NCI-H2227 (cell line): Measurements from ENCODE around the gene TEX44.
"Not testable (repeated sequence)": the region's sequence is repeated elsewhere in the genome, so short reads cannot be mapped to it uniquely, and the experiment has no call there.

Source experiments
- DNase-seq: peaks from one replicate; lab custom pipeline; 2025; ENCODE audit not compliant: unreplicated experiment; lab: John Stamatoyannopoulos, UW

Gene TEX44

GRCh38 chr2:231592636-231593145, at the start of gene TEX44:
Gene TEX44 (plus strand): TSS chr2:231592864. CDS start chr2:231592952, 88 bp downstream.
- no peak for DNase-seq

GRCh38 chr2:231545105-231545902, 47.4 kb upstream of the TEX44 start:
- no peak for DNase-seq

DNA sequence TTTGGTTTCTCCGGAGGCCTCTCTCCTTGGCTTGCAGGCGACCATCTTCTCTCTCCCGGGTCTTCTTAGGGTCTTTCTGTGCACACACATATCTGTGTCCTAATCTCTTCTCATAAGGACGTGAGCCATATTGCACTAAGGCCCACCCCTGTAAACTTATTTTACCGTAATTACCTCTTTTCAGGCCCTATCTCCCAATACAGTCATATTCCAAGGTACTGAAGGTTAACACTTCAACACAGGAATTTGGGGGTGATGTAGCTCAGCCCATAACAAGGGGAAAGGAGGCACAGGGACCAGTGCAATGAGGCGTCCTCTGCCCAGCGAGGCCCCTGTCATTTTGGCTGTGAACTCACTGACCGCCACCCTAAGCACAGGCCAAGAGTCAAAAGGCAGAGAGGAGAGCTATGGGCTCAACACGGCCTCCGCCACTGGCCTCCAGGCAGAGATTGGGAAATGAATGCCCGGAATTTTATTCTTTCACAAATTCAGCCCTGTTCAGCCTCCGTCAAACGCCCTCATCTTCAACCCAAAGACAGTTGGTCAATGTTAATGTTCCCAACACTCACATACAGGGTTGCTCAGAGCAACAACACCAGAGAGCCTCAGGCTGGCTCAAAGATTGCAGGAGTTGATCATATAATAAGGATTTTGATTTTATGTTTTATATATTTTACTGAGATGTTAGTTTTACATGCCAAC, 46.5 kb upstream of the TEX44 start:
- no peak for DNase-seq

DNA sequence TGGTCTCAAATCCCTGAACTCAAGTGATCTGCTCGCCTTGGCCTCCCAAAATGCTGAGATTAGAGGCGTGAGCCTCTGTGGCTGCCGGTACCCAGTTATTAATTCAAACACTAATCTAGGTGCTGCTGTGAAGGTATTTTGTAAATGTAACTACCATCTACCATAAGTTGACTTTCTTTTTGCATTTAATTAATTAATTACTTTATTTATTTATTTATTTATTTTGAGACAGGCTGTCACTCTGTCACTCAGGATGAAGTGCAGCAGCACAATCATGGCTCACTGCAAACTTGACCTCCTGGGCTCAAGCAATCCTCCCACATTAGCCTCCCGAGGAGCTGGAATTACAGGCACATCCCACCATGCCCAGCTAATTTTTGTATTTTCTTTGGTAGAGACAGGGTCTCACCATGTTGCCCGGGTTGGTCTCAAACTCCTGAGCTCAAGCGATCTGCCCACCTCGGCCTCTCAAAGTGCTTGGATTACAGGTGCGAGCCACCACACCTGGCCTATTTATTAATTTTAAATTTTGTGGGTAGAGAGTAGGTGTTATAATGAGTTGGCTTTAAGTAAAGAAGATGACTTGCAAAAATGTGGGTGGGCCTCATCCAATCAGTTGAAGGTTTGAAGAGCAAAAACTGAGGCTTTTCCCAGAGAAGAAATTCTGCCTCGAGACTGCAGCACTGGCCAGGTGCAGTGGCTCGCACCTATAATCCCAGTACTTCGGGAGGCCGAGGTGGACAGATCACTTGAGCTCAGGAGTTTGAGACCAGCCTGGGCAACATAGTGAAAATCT, 45.2 kb upstream of the TEX44 start:
- no peak for DNase-seq

DNA sequence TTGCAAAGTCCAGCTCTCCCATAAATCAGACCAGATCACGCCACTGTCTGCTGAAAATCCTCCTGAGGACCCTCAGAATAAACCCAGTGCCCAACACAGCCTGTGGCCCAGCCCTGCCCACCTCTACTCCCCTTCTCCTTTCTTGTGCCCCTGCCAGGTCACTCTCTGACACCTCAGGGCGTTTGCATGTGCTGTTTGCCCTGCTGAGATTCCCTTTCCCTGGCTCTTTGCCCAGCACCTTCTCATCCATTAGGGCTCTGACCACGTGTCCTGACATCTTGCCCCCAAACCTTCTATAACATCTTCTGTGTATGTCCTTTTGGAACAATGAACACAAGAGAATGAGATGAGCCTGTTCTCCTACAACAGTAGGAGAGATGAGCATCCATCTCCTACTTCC, 43.9 kb upstream of the TEX44 start:
- no peak for DNase-seq

GRCh38 chr2:231549446-231550239, 43.0 kb upstream of the TEX44 start:
- DNase-seq = no peak

- DNase-seq = no peak
These were observed 39.9 kb upstream of the TEX44 start for GRCh38 chr2:231552752-231553151.

GRCh38 chr2:231554327-231554726, 38.3 kb upstream of the TEX44 start:
- DNase-seq = no peak

- no peak for DNase-seq
These were observed 37.7 kb upstream of the TEX44 start for GRCh38 chr2:231554748-231555545.

DNA sequence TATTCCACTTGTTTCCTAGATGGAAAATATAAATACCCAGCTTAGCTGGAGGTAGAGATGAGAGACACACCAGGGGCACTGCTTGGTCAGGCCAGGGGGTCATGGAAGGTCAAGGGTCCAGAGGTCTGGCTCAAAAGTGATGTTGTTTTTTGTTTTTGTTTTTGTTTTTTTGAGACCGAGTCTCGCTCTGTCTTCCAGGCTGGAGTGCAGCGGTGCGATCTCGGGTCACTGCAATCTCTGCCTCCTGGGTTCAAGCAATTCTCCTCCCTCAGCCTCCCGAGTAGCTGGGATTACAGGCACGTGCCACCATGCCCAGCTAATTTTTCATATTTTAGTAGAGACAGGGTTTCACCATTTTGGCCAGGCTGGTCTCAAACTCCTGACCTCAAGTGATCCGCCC, 36.2 kb upstream of the TEX44 start:
- DNase-seq = not testable (repeated sequence)

DNA sequence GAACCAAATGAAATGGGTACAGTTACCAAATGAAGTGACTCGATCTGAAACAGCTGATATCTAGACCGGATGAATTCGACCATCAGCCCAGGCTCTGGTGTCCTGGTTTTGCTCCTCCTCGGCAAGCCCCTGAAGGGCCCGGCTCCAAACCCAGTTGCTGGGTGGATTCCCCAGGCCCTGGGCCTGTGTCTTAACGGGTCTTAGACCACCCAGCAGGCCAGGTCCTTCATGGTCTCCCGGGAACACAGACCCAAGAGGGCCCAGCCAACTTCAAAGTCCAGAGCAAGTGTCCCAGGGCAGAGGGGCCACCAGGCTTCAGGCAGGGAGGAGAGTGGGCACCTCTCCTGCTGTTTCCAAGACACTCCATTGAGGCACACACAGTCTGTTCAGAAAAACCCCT, 35.7 kb upstream of the TEX44 start:
- DNase-seq = no peak

DNA sequence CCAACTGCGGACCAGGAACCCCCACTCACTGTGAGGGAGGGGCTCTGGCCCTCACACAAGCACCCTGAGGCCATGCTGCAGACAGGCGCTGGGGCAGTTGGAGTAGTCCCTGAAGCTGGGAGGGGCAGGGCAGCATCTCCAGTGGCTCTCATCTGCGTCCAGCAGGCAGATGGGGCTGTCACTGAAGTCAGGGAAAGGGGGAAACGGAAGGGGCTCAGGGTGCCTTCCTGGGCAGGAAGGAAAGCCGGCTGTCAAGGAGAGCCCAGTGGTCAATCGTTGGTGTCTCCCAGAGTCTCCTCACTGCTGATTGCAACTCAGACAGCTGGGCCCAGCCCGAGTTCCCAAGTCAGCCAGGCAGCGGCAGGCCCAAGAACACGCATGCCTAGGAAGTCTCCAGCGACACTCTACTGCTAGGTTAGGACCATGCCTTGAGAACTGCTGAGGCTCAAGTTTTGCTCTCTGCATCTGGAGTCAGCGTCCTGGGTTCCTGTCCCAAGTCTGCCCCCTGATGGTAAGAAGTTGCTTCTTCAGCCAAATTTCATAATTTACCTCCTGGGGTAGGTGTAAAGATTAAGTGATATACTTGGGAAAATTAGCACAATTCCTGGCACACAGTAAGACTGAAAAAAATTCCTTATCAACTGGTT, 35.0 kb upstream of the TEX44 start:
- DNase-seq = peak; percentile 47

GRCh38 chr2:231563378-231563961, 29.2 kb upstream of the TEX44 start:
- peak; percentile 69 for DNase-seq

- DNase-seq = peak; percentile 13
These were observed 26.6 kb upstream of the TEX44 start for GRCh38 chr2:231565887-231566594.

GRCh38 chr2:231567159-231567558, 25.5 kb upstream of the TEX44 start:
- no peak for DNase-seq

DNA sequence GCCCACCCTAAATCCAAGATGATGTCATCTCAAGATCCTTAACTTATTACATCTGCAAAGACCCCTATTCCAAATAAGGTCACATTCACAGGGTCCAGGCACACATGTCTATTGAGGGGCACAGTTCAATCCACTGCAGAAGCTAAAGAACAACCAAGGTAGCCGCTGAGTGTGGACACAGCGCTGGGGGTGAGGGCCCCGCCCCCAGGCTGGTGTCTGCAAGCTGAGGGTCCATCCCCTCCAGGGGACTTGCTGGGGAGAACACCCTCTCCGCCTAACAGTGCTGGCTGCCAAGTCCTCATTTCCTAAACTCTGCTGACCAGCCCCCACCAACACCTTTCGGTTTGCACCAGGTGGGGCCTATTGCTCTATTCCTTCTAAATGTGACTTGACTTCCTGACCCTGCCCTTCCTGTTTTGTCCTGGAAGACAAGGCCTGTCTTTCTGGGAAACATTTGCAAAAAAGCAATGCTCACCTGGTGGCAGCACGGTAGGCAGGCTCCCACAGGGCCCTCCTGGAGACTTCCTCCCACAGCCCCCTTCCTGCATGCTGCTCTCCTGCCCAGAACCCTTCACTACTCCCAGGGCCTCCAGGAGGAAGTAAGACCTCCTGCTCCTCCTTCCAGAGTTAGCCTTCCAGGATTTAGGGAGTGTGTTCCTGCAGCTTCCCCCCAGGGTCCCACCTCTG, 24.4 kb upstream of the TEX44 start:
- no peak for DNase-seq

- DNase-seq = no peak
These were observed 23.8 kb upstream of the TEX44 start for GRCh38 chr2:231568785-231569435.
